Activated T-helper 17 cell treated with anti-CD3 and anti-CD28 coated beads, Interleukin-2, amount 50 U/mL, for 72 hours (primary cell): Measurements from ENCODE around the gene ATG2A. TPM values are rescaled to one million over a fixed set of nuclear protein-coding genes. Genes with fewer than 3 reads are reported as not detected.

Experiments used
- ATAC-seq: fragments of 150-1000 bp; cut with Tn5 transposase; replicated peaks from 2 replicates; pipeline ENCODE4 v1.10.0; 2021; ENCODE audit warnings: mild to moderate bottlenecking, moderate library complexity
- H3K27ac Mint-ChIP-seq: one replicate; pipeline ENCODE4 v1.8.0; 2022; ENCODE audit warnings: mixed read lengths
- H3K27me3 Mint-ChIP-seq: one replicate; pipeline ENCODE4 v1.8.0; 2022; ENCODE audit warnings: mixed read lengths
- H3K36me3 Mint-ChIP-seq: one replicate; pipeline ENCODE4 v1.8.0; 2022; ENCODE audit warnings: low read depth, mild to moderate bottlenecking, mixed read lengths
- H3K4me1 Mint-ChIP-seq: one replicate; pipeline ENCODE4 v1.8.0; 2022; ENCODE audit warnings: mixed read lengths
- H3K4me3 Mint-ChIP-seq: one replicate; pipeline ENCODE4 v1.8.0; 2022; ENCODE audit warnings: mild to moderate bottlenecking, mixed read lengths
- H3K9me3 Mint-ChIP-seq: one replicate; pipeline ENCODE4 v1.8.0; 2022; ENCODE audit warnings: mixed read lengths
- total RNA-seq, 2 donors: library from RNA; stranded (reverse); gene quantifications; one replicate each; pipeline ENCODE4 v1.2.3, GENCODE V29; 2022

ATG2A gene
- 10 to 100 TPM; 20.9 to 23.1 TPM for total RNA-seq

DNA sequence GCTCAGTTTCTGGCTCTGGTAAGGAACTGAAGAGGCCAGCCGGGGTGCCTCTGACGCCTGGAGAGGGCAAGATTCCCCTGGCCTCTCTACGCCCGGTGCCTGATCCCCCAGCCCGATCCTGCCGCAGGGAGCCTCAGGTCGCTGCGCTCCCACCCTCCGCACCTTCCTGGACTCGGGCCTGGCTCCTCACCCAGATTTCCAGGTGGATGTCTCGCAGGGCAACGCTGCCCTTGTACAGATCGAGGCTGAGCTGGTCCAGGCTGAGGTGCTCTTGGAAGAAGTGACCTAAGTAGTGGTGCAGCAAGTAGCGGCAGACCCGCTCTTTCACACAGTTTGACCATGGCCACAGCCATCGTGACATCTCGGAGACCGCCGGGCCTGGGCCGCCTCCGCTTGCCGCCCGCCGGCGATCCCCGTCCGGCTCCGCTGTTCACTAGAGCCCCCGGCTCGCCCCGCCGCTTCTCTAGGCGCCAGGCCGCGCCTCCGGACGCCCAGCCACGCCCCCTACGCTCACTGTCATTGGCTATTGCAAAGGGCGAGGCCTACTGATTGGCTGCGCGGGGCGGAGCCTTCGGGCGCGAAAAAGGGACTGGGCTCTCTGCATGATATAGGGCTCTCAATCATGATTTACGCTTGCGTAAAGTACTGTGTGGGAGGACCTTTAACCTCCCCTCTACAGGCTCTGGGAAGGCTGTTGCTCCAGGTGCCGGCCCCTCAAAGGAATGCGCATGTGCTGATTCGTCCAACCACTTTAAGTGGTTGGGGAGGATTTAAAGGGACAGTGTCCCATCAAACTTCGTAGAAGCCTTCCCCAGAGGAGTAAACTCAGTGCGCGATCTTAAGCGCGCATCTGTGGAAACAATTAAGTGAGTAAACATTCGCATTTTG, at the start of gene ATG2A:
Gene ATG2A (minus strand): TSS at position 435 of the 888 bp plus-strand sequence. CDS start 74 bp downstream, at position 361.
- peak within 1 kb of the TSS; percentile 95 for H3K4me3 Mint-ChIP-seq
- no peaks in the 10 kb centered on the region for H3K27me3 Mint-ChIP-seq
- peak within 1 kb of the TSS; percentile 97 for H3K27ac Mint-ChIP-seq
- peak; percentile 97 for ATAC-seq
- H3K9me3 Mint-ChIP-seq = no peaks in the 10 kb centered on the region
- H3K4me1 Mint-ChIP-seq = peaks cover 16% of the 10 kb centered on the region
- H3K36me3 Mint-ChIP-seq = peaks cover 10% of the 10 kb centered on the region

DNA sequence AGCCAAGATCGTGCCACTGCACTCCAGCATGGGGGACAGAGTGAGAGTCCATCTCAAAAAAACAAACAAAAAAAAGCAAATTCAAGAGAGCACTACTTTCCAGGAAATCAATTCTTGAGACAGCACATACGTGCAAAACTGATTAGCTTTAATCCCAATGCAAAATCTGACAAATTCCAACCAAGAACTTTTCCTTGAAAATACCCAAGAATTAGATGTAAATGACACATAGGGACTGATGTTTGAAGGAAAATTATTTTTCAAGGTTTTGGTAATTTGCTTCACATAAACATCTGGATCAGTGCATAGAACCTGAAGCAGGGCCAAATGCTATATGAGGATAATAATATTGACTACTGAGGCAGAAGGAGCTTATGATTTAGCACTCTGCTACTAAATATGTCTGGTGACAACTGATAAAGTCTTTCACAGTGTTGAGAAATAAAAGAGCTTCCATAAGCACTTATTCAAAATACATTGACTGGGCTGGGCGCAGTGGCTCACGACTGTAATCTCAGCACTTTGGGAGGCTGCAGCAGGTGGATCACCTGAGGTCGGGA, 46.1 kb upstream of the ATG2A start:
- H3K27ac Mint-ChIP-seq = no peak overlapping the region
- H3K4me3 Mint-ChIP-seq = no peak overlapping the region
- no peaks in the 10 kb centered on the region for H3K36me3 Mint-ChIP-seq
- no peaks in the 10 kb centered on the region for H3K9me3 Mint-ChIP-seq
- H3K4me1 Mint-ChIP-seq = peaks cover 18% of the 10 kb centered on the region
- ATAC-seq = no peak
- peaks cover 7% of the 10 kb centered on the region for H3K27me3 Mint-ChIP-seq

DNA sequence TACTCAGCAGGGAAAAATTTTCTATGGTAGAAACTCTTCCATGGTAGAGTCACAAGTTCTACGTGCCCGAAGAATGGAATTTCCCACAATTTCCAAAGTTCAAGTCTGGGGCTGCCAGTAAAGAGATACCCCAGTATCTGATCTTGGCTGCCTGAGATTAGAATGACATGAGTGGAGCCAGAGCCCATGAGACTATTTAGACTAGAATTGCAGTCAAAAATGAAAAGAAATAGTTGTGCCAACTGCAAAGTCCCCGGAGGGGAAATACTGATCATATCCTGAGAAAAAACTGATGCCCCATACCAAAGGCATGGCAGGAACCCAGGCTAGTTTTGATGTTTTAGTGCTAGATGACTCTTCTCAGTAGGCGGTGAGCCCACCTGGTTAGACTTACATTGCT, 43.7 kb upstream of the ATG2A start:
- no peak for ATAC-seq
- no peak overlapping the region for H3K27ac Mint-ChIP-seq
- peaks cover 7% of the 10 kb centered on the region for H3K27me3 Mint-ChIP-seq
- no peaks in the 10 kb centered on the region for H3K36me3 Mint-ChIP-seq
- no peak overlapping the region for H3K4me3 Mint-ChIP-seq
- peaks cover 5% of the 10 kb centered on the region for H3K4me1 Mint-ChIP-seq
- H3K9me3 Mint-ChIP-seq = no peaks in the 10 kb centered on the region

DNA sequence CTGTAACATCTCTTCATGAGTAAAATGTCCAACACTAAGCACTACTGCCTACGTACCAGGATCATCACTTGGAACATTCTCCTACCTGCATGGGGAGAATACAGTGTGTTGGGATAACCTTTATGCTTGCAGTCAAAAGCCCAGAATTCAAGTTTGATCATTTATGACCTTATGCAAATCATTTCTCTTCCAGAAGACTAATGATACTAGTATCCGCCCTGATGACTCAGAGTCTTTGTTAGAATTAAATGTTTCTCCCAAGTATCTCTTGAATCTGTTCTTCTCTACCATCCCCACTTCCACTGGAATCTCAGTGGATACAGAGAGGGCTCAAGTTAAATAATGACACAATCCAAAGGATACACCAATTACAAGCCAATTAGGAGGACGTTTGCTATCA, 42.5 kb upstream of the ATG2A start:
- peaks cover 5% of the 10 kb centered on the region for H3K4me1 Mint-ChIP-seq
- no peaks in the 10 kb centered on the region for H3K36me3 Mint-ChIP-seq
- no peak for ATAC-seq
- H3K27me3 Mint-ChIP-seq = peaks cover 7% of the 10 kb centered on the region
- no peak overlapping the region for H3K4me3 Mint-ChIP-seq
- H3K9me3 Mint-ChIP-seq = no peaks in the 10 kb centered on the region
- H3K27ac Mint-ChIP-seq = no peak overlapping the region

DNA sequence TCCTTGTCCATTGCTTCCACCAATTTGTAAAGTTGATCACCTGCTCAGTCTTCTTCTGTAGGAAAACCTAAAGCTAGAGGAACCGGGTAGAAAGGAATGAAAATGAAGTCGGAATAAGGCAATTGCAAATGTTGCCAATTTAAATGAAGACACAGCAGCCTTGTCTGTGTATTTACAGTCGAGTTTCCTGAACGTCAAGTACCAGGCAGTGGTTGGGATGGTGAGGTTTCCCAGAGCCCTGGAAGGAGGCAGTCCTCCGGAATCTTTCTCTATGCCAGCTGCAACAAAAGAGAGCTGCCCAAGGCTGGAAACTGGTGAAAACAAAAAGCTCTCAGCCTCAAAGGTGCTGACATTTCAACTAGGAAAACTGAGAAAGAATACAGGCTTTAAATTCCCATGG, 37.2 kb upstream of the ATG2A start:
- Mint-ChIP-seq H3K4me3 (no peak overlapping the region), H3K9me3 (no peaks in the 10 kb centered on the region), H3K36me3 (no peaks in the 10 kb centered on the region), H3K27me3 (peaks cover 7% of the 10 kb centered on the region), H3K4me1 (no peaks in the 10 kb centered on the region), H3K27ac (no peak overlapping the region)
- no peak for ATAC-seq

DNA sequence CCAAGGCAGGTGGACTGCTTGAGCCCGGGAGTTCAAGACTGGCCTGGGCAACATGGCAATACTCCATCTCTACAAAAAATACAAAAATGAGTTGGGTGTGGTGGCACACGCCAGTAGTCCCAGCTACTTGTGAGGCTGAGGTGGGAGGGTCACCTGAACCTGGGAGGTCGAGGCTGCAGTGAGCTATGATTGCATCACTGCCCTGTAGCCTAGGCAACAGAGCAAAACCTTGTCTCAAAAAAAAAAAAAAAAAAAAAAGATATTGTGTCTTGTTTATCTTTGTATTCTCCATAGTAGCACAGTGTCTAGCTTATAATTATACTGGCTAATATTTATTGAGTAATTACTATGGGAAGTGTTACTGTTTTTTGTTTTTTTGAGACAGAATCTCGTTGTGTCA, 34.5 kb upstream of the ATG2A start:
- Mint-ChIP-seq H3K4me1 (no peaks in the 10 kb centered on the region), H3K27ac (no peak overlapping the region), H3K36me3 (no peaks in the 10 kb centered on the region), H3K9me3 (no peaks in the 10 kb centered on the region), H3K27me3 (peaks cover 7% of the 10 kb centered on the region), H3K4me3 (no peak overlapping the region)
- no peak for ATAC-seq

DNA sequence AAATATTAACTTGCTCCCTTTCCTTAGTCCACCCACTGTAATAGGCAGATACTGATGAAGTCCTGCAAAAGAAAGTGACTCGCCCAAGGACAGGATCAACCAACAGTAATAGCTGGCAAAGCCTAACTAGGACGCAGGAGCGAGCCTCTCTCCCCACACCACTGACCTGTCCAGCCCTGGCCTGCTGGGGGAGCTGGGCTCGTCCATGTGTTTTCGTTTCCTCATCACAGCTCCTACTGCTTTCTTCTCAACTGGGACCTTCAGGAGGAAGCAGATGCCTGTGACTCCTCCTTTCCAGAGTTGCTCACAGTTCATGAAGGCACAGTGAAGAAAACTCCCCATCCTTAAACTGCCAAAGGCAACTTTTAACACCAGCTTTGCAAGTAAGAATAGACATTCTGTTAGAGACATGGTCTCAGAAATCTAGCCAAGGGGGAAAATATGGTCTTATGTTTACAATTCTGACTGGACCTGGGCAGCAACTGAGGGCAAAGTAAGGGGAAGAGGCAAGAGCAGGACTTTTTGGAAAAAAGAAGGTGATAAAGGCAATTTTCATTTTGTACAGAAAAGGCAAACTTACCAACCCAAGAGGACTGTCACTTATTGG, 30.3 kb upstream of the ATG2A start:
- Mint-ChIP-seq H3K27me3 (peaks cover 4% of the 10 kb centered on the region), H3K36me3 (no peaks in the 10 kb centered on the region), H3K27ac (no peak overlapping the region), H3K9me3 (no peaks in the 10 kb centered on the region), H3K4me3 (no peak overlapping the region), H3K4me1 (no peaks in the 10 kb centered on the region)
- ATAC-seq = no peak

DNA sequence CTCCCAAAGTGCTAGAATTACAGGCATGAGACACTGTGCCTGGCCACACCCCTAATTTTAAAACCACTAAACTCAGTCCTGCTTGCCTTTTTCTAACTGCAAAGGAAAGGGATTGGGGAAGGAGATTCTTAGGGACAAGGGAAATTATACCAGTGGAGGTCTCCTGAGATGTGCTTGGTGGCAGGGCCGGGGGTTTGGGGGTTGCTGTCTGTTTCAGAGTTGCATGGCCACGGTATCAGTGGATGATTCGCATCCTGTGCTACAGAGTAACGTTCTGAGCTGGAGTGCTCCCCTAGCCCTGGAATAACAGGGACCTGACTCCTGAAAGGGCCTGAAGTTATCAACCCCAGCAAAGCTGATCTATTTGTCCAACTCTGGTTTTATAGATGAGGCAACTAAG, 19.5 kb upstream of the ATG2A start:
- H3K36me3 Mint-ChIP-seq = peaks cover 26% of the 10 kb centered on the region
- peak; percentile 56 for ATAC-seq
- no peak overlapping the region for H3K4me3 Mint-ChIP-seq
- no peaks in the 10 kb centered on the region for H3K9me3 Mint-ChIP-seq
- no peaks in the 10 kb centered on the region for H3K4me1 Mint-ChIP-seq
- peak overlapping the region; percentile 17 for H3K27ac Mint-ChIP-seq
- H3K27me3 Mint-ChIP-seq = peaks cover 11% of the 10 kb centered on the region

DNA sequence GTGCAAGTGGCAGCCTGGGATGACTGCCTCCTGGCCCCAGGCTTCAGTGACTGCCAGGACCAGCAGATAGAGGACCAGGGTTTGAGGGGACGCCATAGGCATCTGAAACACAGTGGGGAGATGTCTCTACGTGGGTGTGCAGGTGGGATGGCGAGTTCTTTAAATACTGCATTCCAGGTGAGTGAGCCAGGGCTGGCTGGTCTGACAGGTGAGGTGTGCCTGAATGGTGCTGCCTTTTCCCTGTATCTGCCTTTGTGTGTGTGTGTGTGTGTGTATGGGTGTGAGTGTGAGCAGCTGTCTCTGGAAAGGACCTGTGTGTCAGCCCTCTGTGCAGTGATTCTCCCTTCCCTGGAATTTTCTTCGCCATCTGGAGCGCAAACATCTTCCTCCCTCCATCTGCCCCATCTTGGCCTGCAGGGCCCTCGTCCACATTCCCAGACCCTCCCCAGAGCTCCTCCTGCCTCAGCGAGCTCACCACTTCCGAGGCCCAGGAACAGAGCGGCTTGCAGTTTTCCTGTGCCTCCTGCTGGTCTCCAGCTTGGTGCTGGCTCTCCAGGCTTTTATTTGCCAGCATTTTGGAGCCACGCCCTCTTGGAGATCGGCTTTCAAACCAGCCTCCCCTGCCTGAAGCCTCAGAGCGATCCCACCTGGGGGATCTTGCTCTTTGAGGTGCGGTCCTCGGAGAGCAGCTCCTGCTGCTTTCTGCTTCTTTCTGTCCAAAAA, 18.5 kb upstream of the ATG2A start, which contains the start of gene GPHA2:
Gene GPHA2 (minus strand): TSS at position 535 of the 723 bp plus-strand sequence. CDS start 433 bp downstream, at position 102.
- Mint-ChIP-seq H3K27ac (peak within 1 kb of the TSS; percentile 17), H3K27me3 (peaks cover 11% of the 10 kb centered on the region), H3K4me3 (no peak within 1 kb of the TSS), H3K4me1 (no peaks in the 10 kb centered on the region), H3K9me3 (no peaks in the 10 kb centered on the region), H3K36me3 (peaks cover 36% of the 10 kb centered on the region)
- no peak for ATAC-seq

DNA sequence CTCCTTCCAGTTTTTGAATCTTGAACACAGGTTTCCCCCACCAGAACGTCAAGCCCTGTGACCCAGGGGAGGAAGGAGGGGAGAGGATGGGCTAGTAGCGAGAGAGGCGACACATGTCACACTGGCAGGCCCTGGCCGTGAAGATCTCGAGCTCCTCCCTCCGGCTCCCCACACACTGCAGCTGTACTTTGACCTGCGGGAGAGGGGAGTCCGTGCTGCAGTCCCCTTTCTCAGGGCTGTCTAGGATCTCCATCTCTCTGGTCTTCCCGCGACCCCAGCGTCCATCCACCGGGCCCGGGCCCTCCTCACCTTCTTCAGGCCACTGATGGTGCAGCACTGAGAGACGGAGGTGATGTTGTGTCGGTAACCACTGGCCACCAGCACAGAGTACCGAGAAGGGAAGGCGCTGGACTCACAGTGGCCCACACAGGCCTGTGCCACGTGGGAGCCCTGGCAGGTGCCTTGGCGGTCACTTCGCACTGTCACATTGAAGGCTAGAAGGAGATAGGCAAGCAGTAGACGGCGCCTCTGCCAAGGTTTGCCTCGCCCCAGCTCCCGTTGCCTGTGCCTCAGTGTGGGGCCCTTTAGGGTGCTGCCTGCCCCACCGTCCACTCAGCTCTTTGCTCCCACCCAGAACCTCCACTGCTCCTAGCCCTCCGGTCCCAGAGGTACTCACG, 17.8 kb upstream of the ATG2A start:
- peaks cover 7% of the 10 kb centered on the region for H3K27me3 Mint-ChIP-seq
- H3K9me3 Mint-ChIP-seq = no peaks in the 10 kb centered on the region
- H3K4me1 Mint-ChIP-seq = no peaks in the 10 kb centered on the region
- no peak for ATAC-seq
- H3K36me3 Mint-ChIP-seq = peaks cover 43% of the 10 kb centered on the region
- no peak overlapping the region for H3K27ac Mint-ChIP-seq
- H3K4me3 Mint-ChIP-seq = no peak overlapping the region

DNA sequence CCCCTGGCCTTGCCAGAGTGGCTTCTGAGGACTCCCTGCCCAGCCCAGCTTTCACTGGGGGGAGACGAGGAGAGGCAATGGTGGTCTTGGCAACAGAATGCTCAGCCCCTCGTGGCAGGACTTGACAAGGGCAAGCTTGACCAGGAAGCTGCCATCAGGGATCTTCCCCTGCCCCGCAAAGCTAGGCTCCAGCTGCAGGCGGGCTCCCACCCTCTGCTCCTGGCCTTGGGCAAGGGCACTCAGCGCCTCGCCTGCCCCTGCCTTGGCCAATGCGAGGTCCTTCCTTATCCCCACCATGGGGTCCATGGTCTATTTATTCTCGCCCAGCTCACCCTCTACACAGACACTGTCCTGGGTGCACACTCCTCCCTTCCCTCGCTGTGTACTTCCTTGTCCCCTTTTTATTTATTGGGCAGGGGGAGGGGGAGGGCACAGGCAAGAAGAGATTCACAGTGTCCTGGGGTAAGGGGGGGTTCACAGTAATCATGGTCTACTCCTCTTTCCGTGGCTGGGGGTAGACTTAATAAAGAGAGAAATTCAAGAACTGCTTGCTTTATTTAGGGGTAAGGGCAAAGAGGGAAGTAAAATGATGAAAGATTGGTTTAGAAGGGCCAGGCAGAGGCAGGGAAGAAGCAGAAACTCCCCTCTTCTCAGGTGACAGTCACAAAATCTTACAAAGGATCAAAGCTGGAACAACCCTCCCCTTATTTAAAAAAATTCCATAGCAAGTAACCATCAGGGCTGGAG, 17.1 kb upstream of the ATG2A start:
- Mint-ChIP-seq H3K4me3 (no peak overlapping the region), H3K4me1 (no peaks in the 10 kb centered on the region), H3K27me3 (peaks cover 7% of the 10 kb centered on the region), H3K9me3 (no peaks in the 10 kb centered on the region), H3K27ac (no peak overlapping the region), H3K36me3 (peaks cover 50% of the 10 kb centered on the region)
- no peak for ATAC-seq

DNA sequence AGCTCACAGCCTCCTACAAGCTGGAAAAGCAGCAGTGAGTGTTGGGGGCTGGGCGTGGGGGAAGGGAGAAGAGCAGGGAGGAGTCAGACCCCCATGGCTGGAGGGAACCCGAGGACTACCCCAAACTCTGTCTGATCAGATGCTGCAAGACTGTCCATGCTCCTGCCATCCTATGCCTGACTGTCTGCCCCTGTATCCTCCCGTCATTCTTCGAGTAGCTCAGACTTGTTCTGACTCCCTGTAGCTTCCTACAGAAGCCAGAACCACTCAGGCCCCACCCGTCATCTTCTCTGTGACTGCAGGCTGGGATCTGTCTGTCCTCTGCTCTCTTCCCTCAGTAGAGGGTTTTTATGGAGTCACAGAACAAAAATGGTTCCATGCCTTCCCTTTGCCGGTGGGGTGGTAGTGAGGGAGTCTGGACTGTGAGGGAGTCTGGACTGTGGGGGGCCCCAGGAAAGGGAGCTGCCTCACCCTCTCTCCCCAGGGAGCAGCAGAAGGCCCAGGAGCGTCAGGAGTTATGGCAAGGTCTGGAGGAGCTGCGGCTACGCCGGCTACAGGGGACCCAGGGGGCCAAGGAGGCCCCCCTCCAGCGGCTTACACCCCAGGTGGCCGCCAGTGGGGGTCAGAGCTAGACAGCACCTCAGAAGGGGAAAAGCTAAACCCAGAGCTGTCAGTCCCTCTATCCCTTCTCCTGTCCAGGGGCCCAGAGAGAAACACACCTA, 16.4 kb upstream of the ATG2A start:
- no peak overlapping the region for H3K4me3 Mint-ChIP-seq
- H3K27ac Mint-ChIP-seq = no peak overlapping the region
- no peaks in the 10 kb centered on the region for H3K4me1 Mint-ChIP-seq
- peak; percentile 9 for ATAC-seq
- H3K9me3 Mint-ChIP-seq = no peaks in the 10 kb centered on the region
- peaks cover 53% of the 10 kb centered on the region for H3K36me3 Mint-ChIP-seq
- H3K27me3 Mint-ChIP-seq = peaks cover 4% of the 10 kb centered on the region

DNA sequence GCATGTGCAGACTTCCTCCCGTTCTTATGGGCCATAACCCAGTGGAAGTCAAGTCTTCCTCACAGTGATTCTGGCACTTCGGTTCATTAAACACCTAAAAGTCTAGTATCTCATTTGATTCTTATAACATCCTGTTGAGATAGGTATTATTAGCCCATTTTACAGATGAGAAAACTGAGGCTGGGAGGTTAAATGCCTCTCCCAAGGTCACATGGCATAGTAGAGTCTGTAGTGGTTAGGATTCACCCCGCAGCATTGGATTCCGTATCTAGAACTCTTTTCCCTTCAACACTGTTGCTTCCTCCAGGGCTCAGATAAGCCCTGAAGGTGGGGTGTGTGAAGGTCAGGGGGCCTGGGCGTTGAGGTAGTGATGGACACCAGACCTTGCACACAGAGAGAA, 15.3 kb upstream of the ATG2A start:
- peaks cover 61% of the 10 kb centered on the region for H3K36me3 Mint-ChIP-seq
- H3K4me1 Mint-ChIP-seq = no peaks in the 10 kb centered on the region
- no peak overlapping the region for H3K27ac Mint-ChIP-seq
- no peaks in the 10 kb centered on the region for H3K27me3 Mint-ChIP-seq
- ATAC-seq = no peak
- H3K4me3 Mint-ChIP-seq = no peak overlapping the region
- no peaks in the 10 kb centered on the region for H3K9me3 Mint-ChIP-seq
